Stimulated activated CD8-positive, alpha-beta memory T cell treated with anti-CD3 and anti-CD28 coated beads, Interleukin-7, amount 100 ng/mL, for 24 hours (primary cell): ENCODE data around the gene NOMO2.
"Not testable (repeated sequence)": the region's sequence is repeated elsewhere in the genome, so short reads cannot be mapped to it uniquely, and the experiment has no call there.

Source experiments
- DNase-seq: peaks from one replicate; pipeline ENCODE4 v3.0.0-alpha.2; 2020; ENCODE audit warnings: low read depth

NOMO2 gene

GRCh38 chr16:18518536-18519283, 43.2 kb downstream of the NOMO2 start:
- DNase-seq, result not testable (repeated sequence)

DNA sequence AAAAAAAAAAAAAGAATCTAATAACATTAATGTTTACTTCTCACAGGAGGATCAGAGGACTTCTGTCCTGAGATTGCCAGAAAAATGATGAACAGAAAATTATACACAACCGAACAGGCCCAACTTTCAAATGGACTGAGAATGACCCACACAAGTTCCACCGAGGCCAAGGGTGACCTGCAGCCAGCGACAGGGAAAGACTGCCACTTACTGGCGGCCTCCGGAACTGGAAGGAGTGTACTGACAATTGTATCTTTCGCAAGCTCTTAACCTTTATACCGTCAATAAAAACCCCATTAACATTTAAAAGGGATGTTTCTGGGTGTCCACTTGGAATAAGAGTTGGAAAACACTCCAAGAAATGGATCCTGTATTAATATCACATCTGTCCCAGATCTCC, 63.5 kb downstream of the NOMO2 start:
- not testable (repeated sequence) for DNase-seq

- DNase-seq, result not testable (repeated sequence)
These were observed 64.9 kb downstream of the NOMO2 start for GRCh38 chr16:18497032-18497431.

DNA sequence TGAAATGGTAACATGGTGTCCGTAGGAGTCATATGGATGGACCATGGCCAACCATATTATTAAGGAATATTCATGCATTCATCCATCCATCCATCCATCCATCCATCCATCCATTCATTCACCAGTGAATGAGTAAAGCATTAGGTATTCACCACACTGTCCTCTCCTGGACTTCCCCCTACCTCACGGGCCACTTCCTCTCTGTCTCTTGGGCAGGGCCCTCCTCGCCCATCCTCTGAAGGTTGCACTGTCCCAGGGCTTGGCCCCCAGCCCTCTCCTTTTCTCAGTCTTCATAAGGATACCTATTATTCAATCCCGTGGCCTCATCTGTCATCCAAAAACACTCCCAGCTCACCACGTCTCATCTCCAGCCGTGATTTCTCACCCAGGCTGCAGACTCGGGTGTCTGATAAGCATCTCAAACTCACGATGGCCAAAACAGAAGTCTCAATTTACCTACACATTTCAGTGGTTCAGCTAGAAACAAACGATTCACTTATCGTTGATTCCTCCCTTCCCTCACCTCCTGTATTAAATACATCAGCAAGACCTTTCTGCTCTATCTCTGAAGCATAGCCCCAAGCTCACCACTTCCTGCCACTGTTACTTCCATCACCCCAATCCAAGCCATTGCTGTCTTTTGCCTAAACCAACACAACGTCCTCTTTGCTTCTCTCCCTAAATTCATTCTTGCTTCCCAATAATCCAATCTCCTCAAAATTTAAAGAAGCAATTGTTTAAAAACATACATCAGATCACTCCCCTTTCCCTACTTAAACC, 69.6 kb downstream of the NOMO2 start:
- DNase-seq, result not testable (repeated sequence)

DNA sequence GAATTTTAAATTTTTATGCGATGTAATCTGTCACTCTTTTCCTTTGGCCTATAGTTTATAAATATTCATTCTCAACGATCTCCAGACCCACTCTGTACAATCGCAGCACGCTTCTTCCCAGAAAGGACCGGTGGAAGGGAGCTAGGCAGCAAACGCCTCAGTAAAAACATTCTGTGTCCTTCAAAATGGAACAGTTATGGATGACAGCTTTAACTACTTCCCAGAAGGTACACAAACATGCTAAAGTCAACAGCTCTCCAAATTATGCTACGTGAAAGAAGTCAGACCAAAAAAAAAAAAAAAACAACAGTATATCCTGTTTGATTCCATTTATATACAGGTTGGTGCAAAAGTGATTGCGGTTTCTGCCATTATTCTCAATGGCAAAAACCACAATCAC, 125.9 kb downstream of the NOMO2 start:
- DNase-seq, result not testable (repeated sequence)

DNA sequence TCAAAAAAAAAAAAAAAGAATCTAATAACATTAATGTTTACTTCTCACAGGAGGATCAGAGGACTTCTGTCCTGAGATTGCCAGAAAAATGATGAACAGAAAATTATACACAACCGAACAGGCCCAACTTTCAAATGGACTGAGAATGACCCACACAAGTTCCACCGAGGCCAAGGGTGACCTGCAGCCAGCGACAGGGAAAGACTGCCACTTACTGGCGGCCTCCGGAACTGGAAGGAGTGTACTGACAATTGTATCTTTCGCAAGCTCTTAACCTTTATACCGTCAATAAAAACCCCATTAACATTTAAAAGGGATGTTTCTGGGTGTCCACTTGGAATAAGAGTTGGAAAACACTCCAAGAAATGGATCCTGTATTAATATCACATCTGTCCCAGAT, 146.1 kb downstream of the NOMO2 start:
- DNase-seq, result not testable (repeated sequence)

- DNase-seq, result not testable (repeated sequence)
These were observed 152.2 kb downstream of the NOMO2 start for GRCh38 chr16:18409532-18410293.

GRCh38 chr16:18401851-18402657, 159.8 kb downstream of the NOMO2 start:
- not testable (repeated sequence) for DNase-seq

DNA sequence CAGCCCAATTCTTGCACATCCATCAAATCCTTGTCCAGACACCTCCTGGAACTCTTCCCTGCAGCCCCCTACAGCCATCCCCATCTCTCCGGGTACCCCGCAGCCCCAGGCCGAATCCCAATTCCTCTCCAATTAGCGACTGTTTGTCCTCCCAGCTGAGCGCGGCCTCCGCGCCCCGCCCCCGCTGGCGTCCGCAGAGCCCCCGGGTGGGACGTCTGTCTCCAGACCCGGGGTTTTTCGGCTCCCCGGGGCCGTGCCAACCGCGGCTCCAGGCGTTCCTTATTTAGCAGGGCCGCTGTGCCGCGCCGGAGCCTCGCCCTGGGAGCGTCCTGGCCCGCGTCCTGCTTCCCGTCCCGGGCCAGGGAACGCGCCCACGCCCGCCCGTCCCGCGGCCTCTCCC, 160.7 kb downstream of the NOMO2 start:
- DNase-seq, result not testable (repeated sequence)

GRCh38 chr16:18394363-18394762, 167.5 kb downstream of the NOMO2 start:
- not testable (repeated sequence) for DNase-seq

- not testable (repeated sequence) for DNase-seq
These were observed 174.1 kb downstream of the NOMO2 start for GRCh38 chr16:18387767-18388166.

DNA sequence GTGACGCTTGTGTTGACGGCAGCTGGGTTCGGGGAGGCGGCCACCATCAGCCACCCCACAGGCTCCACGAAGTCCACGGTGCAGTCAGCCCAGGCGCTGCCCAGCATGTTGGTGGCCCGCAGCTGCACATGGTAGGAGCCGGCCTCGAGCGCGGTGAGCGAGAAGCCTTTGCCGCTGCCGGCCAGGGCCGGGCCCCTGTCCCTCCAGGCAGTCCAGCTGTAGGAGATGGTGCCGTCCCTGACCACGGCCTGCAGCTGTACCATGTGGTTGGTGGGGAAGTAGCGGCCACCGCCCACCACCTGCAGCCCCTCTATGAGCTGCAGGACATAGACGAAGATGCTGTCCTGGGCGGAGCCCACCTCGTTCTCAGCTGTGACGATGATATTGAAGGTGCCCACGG, 175.4 kb downstream of the NOMO2 start:
- DNase-seq, result not testable (repeated sequence)

DNA sequence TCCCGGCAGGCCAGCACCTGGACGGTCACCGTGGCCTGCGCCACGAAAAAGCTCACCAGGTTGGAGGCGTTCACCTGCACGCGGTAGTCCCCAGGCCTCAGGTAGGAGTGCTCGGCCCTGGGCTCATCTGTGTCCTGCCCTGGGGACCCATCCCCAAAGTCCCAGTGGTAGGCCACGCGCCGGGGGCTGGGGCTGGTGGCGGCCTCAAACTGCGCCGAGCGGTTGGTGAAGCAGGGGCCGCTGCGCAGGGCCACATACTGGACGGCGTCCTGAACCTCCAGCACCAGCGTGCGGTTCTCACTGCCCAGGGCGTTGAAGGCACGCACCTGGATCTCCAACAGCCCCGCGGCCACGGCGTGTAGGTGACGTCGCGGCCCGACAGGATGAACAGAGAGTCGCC, 176.6 kb downstream of the NOMO2 start:
- DNase-seq, result not testable (repeated sequence)

DNA sequence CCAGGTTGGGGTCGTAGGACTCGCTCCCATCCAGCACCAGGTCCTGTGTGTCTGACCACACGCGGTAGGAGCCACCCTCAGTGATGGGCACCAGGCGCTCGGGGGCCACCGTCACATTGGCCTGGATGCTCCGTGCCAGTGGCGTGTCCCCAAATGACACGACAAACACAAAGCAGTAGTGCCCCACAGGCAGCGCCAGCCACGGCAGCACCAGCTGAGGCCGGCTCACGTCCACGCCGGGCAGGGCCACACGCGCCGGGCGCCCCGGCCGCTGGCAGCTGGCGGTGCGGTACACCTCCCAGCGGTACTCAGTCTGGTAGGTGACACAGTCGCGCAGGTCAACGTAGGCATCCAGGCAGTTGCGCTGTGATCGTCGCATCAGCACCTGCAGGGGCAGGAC, 177.0 kb downstream of the NOMO2 start:
- DNase-seq, result not testable (repeated sequence)

DNA sequence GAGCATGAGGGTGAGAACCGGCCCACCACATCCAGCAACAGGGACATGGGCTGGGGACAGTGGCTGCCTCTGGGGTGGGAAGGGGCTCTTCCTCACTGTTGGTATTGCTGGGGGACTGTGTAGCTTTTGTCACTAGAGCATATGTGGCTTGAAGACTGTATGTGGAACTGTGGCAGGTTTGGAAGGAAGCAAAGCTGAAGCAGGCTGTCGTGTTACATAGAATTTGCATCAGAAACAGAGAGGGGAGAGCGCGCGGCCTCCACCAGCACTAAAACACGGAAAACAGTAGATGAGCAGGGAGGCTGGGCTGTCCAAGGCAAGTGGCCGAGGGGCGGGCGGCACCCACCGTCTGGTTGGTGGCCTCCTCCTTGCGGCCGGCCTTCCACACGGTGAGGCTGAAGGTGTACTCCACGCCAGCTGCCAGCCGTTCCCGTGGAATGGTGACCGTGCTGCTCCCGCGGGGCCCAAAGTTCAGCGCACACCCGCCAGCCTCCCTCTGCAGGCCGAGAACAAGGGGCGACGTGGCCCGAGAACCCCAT, 177.7 kb downstream of the NOMO2 start:
- not testable (repeated sequence) for DNase-seq

GRCh38 chr16:18382696-18383095, 179.2 kb downstream of the NOMO2 start:
- DNase-seq, result not testable (repeated sequence)
